ENCODE results near the gene PLPP7.

The PLPP7 gene

GRCh38 chr9:131282688-131283422, 6.7 kb upstream of the PLPP7 start:
- no peak for DNase-seq

- no peak for DNase-seq
These were observed 4.7 kb upstream of the PLPP7 start for GRCh38 chr9:131284856-131285255.

GRCh38 chr9:131287359-131287758, 2.2 kb upstream of the PLPP7 start:
- DNase-seq, result no peak

- no peak for DNase-seq
These were observed 1.3 kb upstream of the PLPP7 start for GRCh38 chr9:131288217-131288616.

GRCh38 chr9:131290036-131290766, 678 bp downstream of the PLPP7 start:
- no peak for DNase-seq

GRCh38 chr9:131290767-131291370, 1.3 kb downstream of the PLPP7 start:
- DNase-seq, result no peak

GRCh38 chr9:131291795-131292315, 2.3 kb downstream of the PLPP7 start:
- DNase-seq, result no peak

- DNase-seq, result no peak
These were observed 3.4 kb downstream of the PLPP7 start for GRCh38 chr9:131292937-131293336.

GRCh38 chr9:131296460-131296859, 6.9 kb downstream of the PLPP7 start:
- no peak for DNase-seq

- no peak for DNase-seq
These were observed 7.5 kb downstream of the PLPP7 start for GRCh38 chr9:131296906-131297500.

- no peak for DNase-seq
These were observed 8.4 kb downstream of the PLPP7 start for GRCh38 chr9:131297903-131298302.

- no peak for DNase-seq
These were observed 8.8 kb downstream of the PLPP7 start for GRCh38 chr9:131298341-131298740.

GRCh38 chr9:131298816-131299215, 9.3 kb downstream of the PLPP7 start:
- DNase-seq, result no peak

- DNase-seq, result no peak
These were observed 9.9 kb downstream of the PLPP7 start for GRCh38 chr9:131299346-131299960.

GRCh38 chr9:131299961-131300347, 10.4 kb downstream of the PLPP7 start:
- DNase-seq, result no peak

GRCh38 chr9:131300444-131300843, 10.9 kb downstream of the PLPP7 start:
- DNase-seq, result no peak

GRCh38 chr9:131302244-131303075, 12.9 kb downstream of the PLPP7 start:
- DNase-seq, result no peak

GRCh38 chr9:131303381-131304321, 14.1 kb downstream of the PLPP7 start:
- no peak for DNase-seq

- no peak for DNase-seq
These were observed 15.3 kb downstream of the PLPP7 start for GRCh38 chr9:131304676-131305355.

GRCh38 chr9:131306397-131307004, 17.0 kb downstream of the PLPP7 start:
- no peak for DNase-seq

Measured in stimulated activated CD4-positive, alpha-beta T cell treated with anti-CD3 and anti-CD28 coated beads, Interleukin-4, amount 100 ng/mL, for 24 hours (primary cell).